Measurements from ENCODE around the gene CACNA2D1.

GRCh38 chr7:81973117-81973516, 470.5 kb downstream of the CACNA2D1 start:
- TF ChIP-seq CTCF (IDR thresholded peaks at IDR 0.05) (no peak), POLR2A (IDR thresholded peaks at IDR 0.05) (no peak)
